K562 (cell line): Measurements from ENCODE around the gene VWA7. TPM values are rescaled to one million over a fixed set of nuclear protein-coding genes. Genes with fewer than 3 reads are reported as not detected.

ENCODE experiments used
- ARID3A ChIP-seq: IDR thresholded peaks from 2 replicates; pipeline ENCODE4 v1.6.1; 2012; ENCODE audit warnings: low read depth, low read length, improper control_type of control experiment, borderline replicate concordance
- CBFA2T2 ChIP-seq: fragments of 450-650 bp; conservative IDR thresholded peaks from 2 replicates; pipeline ENCODE4 v1.6.1; 2017; ENCODE audit warnings: mild to moderate bottlenecking
- CGGBP1 ChIP-seq: fragments of 250-450 bp; sonication (Bioruptor Pico); IDR thresholded peaks from 2 replicates; pipeline ENCODE4 v1.9.0; 2021; ENCODE audit warnings: mild to moderate bottlenecking
- CSDE1 ChIP-seq, 2 experiments: fragments of 450-650 bp; IDR thresholded peaks; 2 replicates each; pipeline ENCODE4 v1.6.1; 2016; ENCODE audit warnings: mild to moderate bottlenecking in 1 of 2
- E2F1 ChIP-seq: sonication (generic); formaldehyde crosslinking; IDR thresholded peaks from 2 replicates; pipeline ENCODE4 v1.8.1; 2023; ENCODE audit warnings: mild to moderate bottlenecking, missing genetic modification reagents, moderate library complexity
- ETS1 ChIP-seq: conservative IDR thresholded peaks from 2 replicates; pipeline ENCODE4 v1.6.1; 2011; ENCODE audit warnings: low read depth, mild to moderate bottlenecking, low read length; ENCODE audit not compliant: control insufficient read depth
- FOS ChIP-seq: IDR thresholded peaks from 3 replicates; pipeline ENCODE4 v1.6.1; 2011; ENCODE audit not compliant: insufficient read length; ENCODE audit errors: extremely low read depth
- FOXP4 ChIP-seq: sonication (generic); formaldehyde crosslinking; IDR thresholded peaks from 2 replicates; pipeline ENCODE4 v1.8.0; 2022; ENCODE audit warnings: mild to moderate bottlenecking, missing genetic modification reagents, borderline replicate concordance
- HDAC2 ChIP-seq: fragments of 450-650 bp; IDR thresholded peaks from 2 replicates; pipeline ENCODE4 v1.6.1; 2016; ENCODE audit warnings: mild to moderate bottlenecking
- HIVEP1 ChIP-seq: fragments of 250-450 bp; sonication (Bioruptor Pico); IDR thresholded peaks from 2 replicates; pipeline ENCODE4 v1.4.0; 2020; ENCODE audit warnings: mild to moderate bottlenecking
- NR2C2 ChIP-seq, 2 experiments: fragments of 200-800 bp in 1 of 2; sonication (Bioruptor generic) in 1 of 2; sonication (generic) in 1 of 2; formaldehyde crosslinking in 1 of 2; IDR thresholded peaks; 2 replicates each; pipeline versions ENCODE4 v1.6.1 to v1.8.0; 2016 to 2022; ENCODE audit warnings: mild to moderate bottlenecking in 1 of 2, missing compliant biosample characterization in 1 of 2, missing genetic modification characterization in 1 of 2, missing genetic modification reagents in 1 of 2
- PTBP1 ChIP-seq: fragments of 200-400 bp; formaldehyde crosslinking; IDR thresholded peaks from 2 replicates; pipeline ENCODE4 v1.6.1; 2017; ENCODE audit warnings: low read depth, low read length
- SMAD1 ChIP-seq: fragments of 150-350 bp; IDR thresholded peaks from 2 replicates; pipeline ENCODE4 v1.6.1; 2014; ENCODE audit warnings: low read length, low read depth; ENCODE audit not compliant: partially characterized antibody
- TSC22D4 ChIP-seq: fragments of 450-650 bp; IDR thresholded peaks from 2 replicates; pipeline ENCODE4 v1.6.1; 2016; ENCODE audit warnings: missing genetic modification characterization, missing biosample characterization, control low read depth
- U2AF1 ChIP-seq: fragments of 200-400 bp; formaldehyde crosslinking; optimal IDR thresholded peaks from 2 replicates; pipeline ENCODE3; 2017; ENCODE audit warnings: mild to moderate bottlenecking, low read depth, low read length, moderate library complexity
- YBX1 ChIP-seq: fragments of 450-650 bp; IDR thresholded peaks from 2 replicates; pipeline ENCODE4 v1.7.1; 2016; ENCODE audit warnings: mild to moderate bottlenecking
- ZBTB33 ChIP-seq: sonication (generic); formaldehyde crosslinking; IDR thresholded peaks from 2 replicates; pipeline ENCODE4 v1.8.1; 2023; ENCODE audit warnings: mild to moderate bottlenecking, missing genetic modification reagents
- ZNF140 ChIP-seq: fragments of 250-450 bp; sonication (Bioruptor Pico); IDR thresholded peaks from 2 replicates; pipeline ENCODE4 v1.8.0; 2021; ENCODE audit warnings: moderate library complexity, mild to moderate bottlenecking, inconsistent platforms
- ZNF507 ChIP-seq: conservative IDR thresholded peaks from 2 replicates; pipeline ENCODE4 v1.6.1; 2017; ENCODE audit warnings: missing genetic modification characterization, missing compliant biosample characterization
- polyA plus RNA-seq, 8 experiments: library from polyadenylated mRNA; depleted of rRNA in 4 of 8; stranded (reverse) in 5 of 8; unstranded in 3 of 8; fragments of >200 nt; fragmentation: Nextera tagmentation in 2 of 8; fragmentation: Illumina TruSeq in 1 of 8; extraction: Ambion mirVana in 2 of 8; extraction: Trizol in 1 of 8; gene quantifications; 2 replicates each; pipeline versions ENCODE4 v1.2.1 to v1.2.3, GENCODE V29; 2011 to 2014; ENCODE audit warnings: inconsistent platforms in 1 of 8, missing spikeins in 1 of 8
- total RNA-seq, 7 experiments: library from RNA; depleted of rRNA in 6 of 7; stranded (reverse); fragments of >200 nt in 6 of 7; fragmentation: Illumina TruSeq in 2 of 7; extraction: Trizol in 2 of 7; gene quantifications; 2 replicates each; pipeline versions ENCODE4 v1.2.1 to v1.2.3, GENCODE V29; 2011 to 2021; ENCODE audit warnings: low replicate concordance in 1 of 7

VWA7 gene
- total and polyA plus RNA-seq, 9 of the 15 experiments (the other 6 are each of a cell fraction or from before 2014, with no cell fraction given) = 0.18 to 2.9 (median 0.95) TPM

GRCh38 chr6:31806470-31807272 lies 29.5 kb upstream of the VWA7 start, which contains the start of gene LSM2 (continued):
- peak; percentile 85 for TF ChIP-seq HDAC2
- peak; percentile 70 for TF ChIP-seq U2AF1
- no peak for TF ChIP-seq ARID3A
- no peak for TF ChIP-seq NR2C2 (CRISPR knock-in tag; IDR thresholded peaks at IDR 0.05)
- TF ChIP-seq NR2C2 (tag; IDR thresholded peaks at IDR 0.05) = peak; percentile 64; the same call in 1 of the 2 replicates
- no peak for TF ChIP-seq ZNF140 (CRISPR knock-in tag)
- TF ChIP-seq ZNF507 = no peak
- TF ChIP-seq CGGBP1 (CRISPR knock-in tag) = peak; percentile 79; the same call in 1 of the 2 replicates
- TF ChIP-seq ZBTB33 (CRISPR knock-in tag) = peak; percentile 83
- TF ChIP-seq CBFA2T2 = no peak
- peak; percentile 89 for TF ChIP-seq ETS1
- no peak for TF ChIP-seq TSC22D4 (tag)
- no peak for TF ChIP-seq CSDE1 (IDR thresholded peaks at IDR 0.05)
- peak; percentile 81 for TF ChIP-seq SMAD1
- TF ChIP-seq FOS = no peak
- TF ChIP-seq YBX1 = no peak
- no peak for TF ChIP-seq PTBP1
- no peak for TF ChIP-seq HIVEP1
- TF ChIP-seq E2F1 (CRISPR knock-in tag) = peak; percentile 98
- peak; percentile 94 for TF ChIP-seq FOXP4 (CRISPR knock-in tag)
